HL-60 (cell line): ENCODE results near the gene OR8B4.

ENCODE experiments used
- DNase-seq, 2 experiments: peaks; one replicate each; pipeline ENCODE4 v3.0.0-alpha.2; 2010 to 2020; ENCODE audit warnings: low read depth in 1 of 2, low spot score in 1 of 2
- H3K27ac ChIP-seq: fragments of 250-450 bp; sonication (Bioruptor Pico); replicated peaks from 2 replicates; pipeline ENCODE4 v1.5.1; 2020; ENCODE audit warnings: mild to moderate bottlenecking, moderate library complexity
- H3K27me3 ChIP-seq: fragments of 250-450 bp; sonication (Bioruptor Pico); 2 replicates; pipeline ENCODE4 v1.5.1; 2021; ENCODE audit warnings: mild to moderate bottlenecking, moderate library complexity; ENCODE audit not compliant: insufficient read depth, poor library complexity, severe bottlenecking
- H3K4me3 ChIP-seq: replicated peaks from 2 replicates; pipeline ENCODE4 v1.5.1; 2011; ENCODE audit warnings: mild to moderate bottlenecking, control low read depth, low read length; ENCODE audit not compliant: insufficient read depth
- GABPA ChIP-seq: IDR thresholded peaks from 2 replicates; pipeline ENCODE4 v1.6.1; 2012; ENCODE audit warnings: low read depth
- POLR2AphosphoS5 ChIP-seq: IDR thresholded peaks from 2 replicates; pipeline ENCODE4 v1.6.1; 2012; ENCODE audit warnings: low read depth
- SPI1 ChIP-seq: IDR thresholded peaks from 2 replicates; pipeline ENCODE4 v1.6.1; 2012; ENCODE audit warnings: low read depth, mild to moderate bottlenecking, borderline replicate concordance
- TF ChIP-seq, protein P1 (sequence below): IDR thresholded peaks from 2 replicates; pipeline ENCODE4 v1.6.1; 2012; ENCODE audit warnings: low read depth; ENCODE audit not compliant: insufficient replicate concordance
- TF ChIP-seq, protein P2 (sequence below): IDR thresholded peaks from one replicate; pipeline ENCODE4 v1.5.1; 2011; ENCODE audit warnings: low read length, control low read depth, inconsistent platforms; ENCODE audit not compliant: insufficient read depth

Gene OR8B4

DNA sequence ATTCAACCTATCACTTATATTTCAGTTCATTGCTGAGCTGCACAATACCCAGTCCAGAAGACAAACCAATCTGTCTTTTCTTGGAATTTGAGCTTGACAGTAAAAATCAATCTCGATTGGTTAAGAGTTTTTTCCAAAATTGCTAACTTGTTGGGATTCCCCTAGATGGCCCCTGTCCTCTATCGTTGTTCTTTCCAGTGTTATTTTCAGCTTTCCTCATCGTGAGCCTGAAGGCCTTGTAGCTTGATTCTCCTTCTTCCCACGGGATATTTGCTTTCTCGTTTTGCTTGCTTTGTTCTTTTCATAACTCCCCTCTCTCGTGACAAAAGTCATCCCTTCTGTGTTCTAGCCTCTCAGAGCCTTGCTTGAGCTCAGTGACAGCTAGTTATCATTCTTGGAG is 17.8 kb upstream of the OR8B4 start:
- TF ChIP-seq POLR2AphosphoS5 (no peak), GABPA (no peak), SPI1 (no peak)
- TF ChIP-seq, protein P1, sequence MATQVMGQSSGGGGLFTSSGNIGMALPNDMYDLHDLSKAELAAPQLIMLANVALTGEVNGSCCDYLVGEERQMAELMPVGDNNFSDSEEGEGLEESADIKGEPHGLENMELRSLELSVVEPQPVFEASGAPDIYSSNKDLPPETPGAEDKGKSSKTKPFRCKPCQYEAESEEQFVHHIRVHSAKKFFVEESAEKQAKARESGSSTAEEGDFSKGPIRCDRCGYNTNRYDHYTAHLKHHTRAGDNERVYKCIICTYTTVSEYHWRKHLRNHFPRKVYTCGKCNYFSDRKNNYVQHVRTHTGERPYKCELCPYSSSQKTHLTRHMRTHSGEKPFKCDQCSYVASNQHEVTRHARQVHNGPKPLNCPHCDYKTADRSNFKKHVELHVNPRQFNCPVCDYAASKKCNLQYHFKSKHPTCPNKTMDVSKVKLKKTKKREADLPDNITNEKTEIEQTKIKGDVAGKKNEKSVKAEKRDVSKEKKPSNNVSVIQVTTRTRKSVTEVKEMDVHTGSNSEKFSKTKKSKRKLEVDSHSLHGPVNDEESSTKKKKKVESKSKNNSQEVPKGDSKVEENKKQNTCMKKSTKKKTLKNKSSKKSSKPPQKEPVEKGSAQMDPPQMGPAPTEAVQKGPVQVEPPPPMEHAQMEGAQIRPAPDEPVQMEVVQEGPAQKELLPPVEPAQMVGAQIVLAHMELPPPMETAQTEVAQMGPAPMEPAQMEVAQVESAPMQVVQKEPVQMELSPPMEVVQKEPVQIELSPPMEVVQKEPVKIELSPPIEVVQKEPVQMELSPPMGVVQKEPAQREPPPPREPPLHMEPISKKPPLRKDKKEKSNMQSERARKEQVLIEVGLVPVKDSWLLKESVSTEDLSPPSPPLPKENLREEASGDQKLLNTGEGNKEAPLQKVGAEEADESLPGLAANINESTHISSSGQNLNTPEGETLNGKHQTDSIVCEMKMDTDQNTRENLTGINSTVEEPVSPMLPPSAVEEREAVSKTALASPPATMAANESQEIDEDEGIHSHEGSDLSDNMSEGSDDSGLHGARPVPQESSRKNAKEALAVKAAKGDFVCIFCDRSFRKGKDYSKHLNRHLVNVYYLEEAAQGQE = no peak
- TF ChIP-seq, protein P2, sequence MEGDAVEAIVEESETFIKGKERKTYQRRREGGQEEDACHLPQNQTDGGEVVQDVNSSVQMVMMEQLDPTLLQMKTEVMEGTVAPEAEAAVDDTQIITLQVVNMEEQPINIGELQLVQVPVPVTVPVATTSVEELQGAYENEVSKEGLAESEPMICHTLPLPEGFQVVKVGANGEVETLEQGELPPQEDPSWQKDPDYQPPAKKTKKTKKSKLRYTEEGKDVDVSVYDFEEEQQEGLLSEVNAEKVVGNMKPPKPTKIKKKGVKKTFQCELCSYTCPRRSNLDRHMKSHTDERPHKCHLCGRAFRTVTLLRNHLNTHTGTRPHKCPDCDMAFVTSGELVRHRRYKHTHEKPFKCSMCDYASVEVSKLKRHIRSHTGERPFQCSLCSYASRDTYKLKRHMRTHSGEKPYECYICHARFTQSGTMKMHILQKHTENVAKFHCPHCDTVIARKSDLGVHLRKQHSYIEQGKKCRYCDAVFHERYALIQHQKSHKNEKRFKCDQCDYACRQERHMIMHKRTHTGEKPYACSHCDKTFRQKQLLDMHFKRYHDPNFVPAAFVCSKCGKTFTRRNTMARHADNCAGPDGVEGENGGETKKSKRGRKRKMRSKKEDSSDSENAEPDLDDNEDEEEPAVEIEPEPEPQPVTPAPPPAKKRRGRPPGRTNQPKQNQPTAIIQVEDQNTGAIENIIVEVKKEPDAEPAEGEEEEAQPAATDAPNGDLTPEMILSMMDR = no peak
- Histone ChIP-seq H3K27ac (no peak overlapping the region), H3K27me3 (no peaks in the 10 kb centered on the region), H3K4me3 (no peak overlapping the region)
- no peak for DNase-seq

DNA sequence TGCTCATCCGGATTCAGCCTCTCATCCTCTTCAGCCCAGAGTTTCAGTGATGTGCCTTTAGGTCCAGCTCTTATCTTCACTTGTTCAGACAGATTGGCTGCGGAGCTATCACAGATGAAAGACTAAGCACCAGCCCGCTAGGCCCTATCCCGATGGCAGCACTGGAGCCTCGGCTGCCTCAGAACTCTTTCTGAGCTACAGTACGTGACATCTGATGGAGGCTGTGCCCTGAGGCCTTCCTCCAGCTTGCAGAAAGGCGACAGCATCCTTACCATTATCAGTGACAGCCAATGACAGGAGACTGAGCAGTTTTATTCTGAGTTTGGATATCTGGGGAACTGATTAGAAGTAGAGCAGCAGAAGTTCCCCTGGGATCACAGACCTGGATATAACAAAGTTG is 16.8 kb upstream of the OR8B4 start:
- TF ChIP-seq, protein P2 = no peak
- no peaks in the 10 kb centered on the region for H3K27me3 ChIP-seq
- no peak overlapping the region for H3K27ac ChIP-seq
- no peak for DNase-seq
- H3K4me3 ChIP-seq = no peak overlapping the region

DNA sequence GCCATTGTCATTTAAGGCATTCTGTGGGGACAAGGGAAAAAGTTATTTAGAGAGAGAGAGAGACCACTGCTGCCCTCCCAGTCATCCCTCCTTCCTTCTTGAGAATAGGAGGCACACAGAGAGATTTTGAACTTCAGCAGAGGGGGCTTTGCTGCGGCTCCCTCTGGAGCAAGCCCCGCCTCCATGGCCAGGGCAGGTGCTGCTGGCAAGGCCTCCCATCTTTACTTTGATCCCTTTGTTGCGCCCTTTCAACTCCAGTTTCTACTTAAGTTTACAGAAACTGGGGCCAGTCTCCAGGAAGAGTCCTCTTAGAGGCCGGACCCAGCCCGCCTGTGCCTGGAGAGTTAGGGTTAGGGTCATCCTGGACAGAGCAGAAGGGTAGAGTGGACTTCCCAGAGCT is 16.4 kb upstream of the OR8B4 start:
- H3K4me3 ChIP-seq = no peak overlapping the region
- no peaks in the 10 kb centered on the region for H3K27me3 ChIP-seq
- no peak overlapping the region for H3K27ac ChIP-seq
- TF ChIP-seq, protein P2 = no peak
- TF ChIP-seq, protein P1 = no peak
- TF ChIP-seq GABPA (no peak), SPI1 (no peak), POLR2AphosphoS5 (no peak)
- DNase-seq = no peak

DNA sequence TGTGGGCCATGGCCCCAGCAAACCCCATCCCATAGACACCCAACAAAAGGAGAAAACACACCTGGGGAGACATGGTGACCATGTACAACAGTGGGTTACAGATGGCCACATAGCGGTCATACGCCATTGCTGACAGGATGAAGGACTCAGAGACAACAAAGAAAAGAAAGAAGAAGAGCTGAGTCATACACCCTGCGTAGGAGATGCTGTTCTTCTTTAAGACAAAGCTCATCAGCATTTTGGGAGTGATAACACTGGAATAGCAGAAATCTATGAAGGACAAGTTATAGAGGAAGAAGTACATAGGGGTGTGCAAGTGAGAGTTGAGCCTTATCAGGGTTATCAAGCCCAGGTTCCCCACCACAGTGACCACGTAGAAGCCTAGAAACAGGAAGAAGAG is 15.9 kb upstream of the OR8B4 start:
- TF ChIP-seq, protein P2 = no peak
- TF ChIP-seq SPI1 (no peak), GABPA (no peak), POLR2AphosphoS5 (no peak)
- TF ChIP-seq, protein P1 = no peak
- Histone ChIP-seq H3K27me3 (no peaks in the 10 kb centered on the region), H3K27ac (no peak overlapping the region), H3K4me3 (no peak overlapping the region)
- no peak for DNase-seq
